Colonic mucosa (tissue), 4 donors: Measurements from ENCODE around the gene DCHS1. TPM values are rescaled to one million over a fixed set of nuclear protein-coding genes. Genes with fewer than 3 reads are reported as not detected.
A peak's percentile ranks its signal among the peaks of the same experiment; 100 is the strongest.

Experiments used
- DNase-seq: peaks from one replicate; pipeline ENCODE4 v3.0.0-alpha.2; 2020
- H3K27ac ChIP-seq: fragments of 200-600 bp; one replicate; pipeline ENCODE4 v1.8.0; 2021
- H3K27me3 ChIP-seq: fragments of 200-600 bp; one replicate; pipeline ENCODE4 v1.8.0; 2021
- H3K36me3 ChIP-seq: fragments of 200-600 bp; one replicate; pipeline ENCODE4 v1.8.0; 2021
- H3K4me1 ChIP-seq: fragments of 200-600 bp; one replicate; pipeline ENCODE4 v1.8.0; 2021; ENCODE audit warnings: mild to moderate bottlenecking
- H3K4me3 ChIP-seq: fragments of 200-600 bp; one replicate; pipeline ENCODE4 v1.8.0; 2021
- H3K9ac ChIP-seq, 2 donors: one replicate each; pipeline ENCODE4 v1.7.0; 2013; ENCODE audit warnings: control low read depth in 2 of 2, low read depth in 2 of 2, low read length in 2 of 2
- H3K9me3 ChIP-seq: fragments of 200-600 bp; one replicate; pipeline ENCODE4 v1.8.0; 2021
- CTCF ChIP-seq: fragments of 200-600 bp; IDR thresholded peaks from one replicate; pipeline ENCODE4 v1.8.0; 2022; ENCODE audit warnings: antibody characterized with exemption, mild to moderate bottlenecking
- intact Hi-C: fragments of 100-400 bp; cut with DNase I; formaldehyde crosslinking; loops from one replicate; pipeline ENCODE4 v1.14.1; 2022
- total RNA-seq, 2 donors: library from RNA; stranded (reverse); fragmentation: NEBNext Ultra II Directional in 1 of 2; extraction: Animal tissue kit (Norgen Biotek cat#: 25700) in 1 of 2; gene quantifications; one replicate each; pipeline ENCODE4 v1.2.1, GENCODE V29; 2021
- donor health status: healthy.
- donor health status: DM: no; HTN: no; CAD: no.
- donor health status: DM: no; HTN: no; CAD: no.

DCHS1 gene
- total RNA-seq, 2 donors from 2014 or later = 4.7 to 8.3 TPM

GRCh38 chr11:6646071-6646470, 9.5 kb downstream of the DCHS1 start:
- no peaks in the 10 kb centered on the region for H3K27me3 ChIP-seq
- no peak overlapping the region for H3K4me3 ChIP-seq
- TF ChIP-seq CTCF = no peak
- H3K4me1 ChIP-seq = peaks cover 3% of the 10 kb centered on the region
- intact Hi-C loops = loop anchor here (5.0 kb wide), 1 partner anchor 36 kb away; the partner anchor contains the start of gene MRPL17
- H3K9me3 ChIP-seq = no peaks in the 10 kb centered on the region
- H3K27ac ChIP-seq = peak overlapping the region; percentile 64
- DNase-seq = no peak
- H3K9ac ChIP-seq = peak overlapping the region in 1 of 2 donors; percentile 17
- no peaks in the 10 kb centered on the region for H3K36me3 ChIP-seq

GRCh38 chr11:6642957-6643356, 12.7 kb downstream of the DCHS1 start:
- Histone ChIP-seq H3K27ac (no peak overlapping the region), H3K4me1 (peaks cover 3% of the 10 kb centered on the region), H3K36me3 (no peaks in the 10 kb centered on the region), H3K27me3 (no peaks in the 10 kb centered on the region), H3K9ac (no peak overlapping the region), H3K9me3 (no peaks in the 10 kb centered on the region), H3K4me3 (no peak overlapping the region)
- no peak for TF ChIP-seq CTCF
- no peak for DNase-seq
- intact Hi-C loops = no loop called here

- Histone ChIP-seq H3K4me3 (no peak overlapping the region), H3K36me3 (no peaks in the 10 kb centered on the region), H3K4me1 (no peaks in the 10 kb centered on the region), H3K27ac (no peak overlapping the region), H3K9me3 (no peaks in the 10 kb centered on the region), H3K27me3 (no peaks in the 10 kb centered on the region), H3K9ac (no peak overlapping the region)
- no peak for DNase-seq
- TF ChIP-seq CTCF = no peak
- intact Hi-C loops = no loop called here
Observed at GRCh38 chr11:6640985-6641701, 14.5 kb downstream of the DCHS1 start.

GRCh38 chr11:6640036-6640984, 15.3 kb downstream of the DCHS1 start:
- intact Hi-C loops = no loop called here
- Histone ChIP-seq H3K9ac (no peak overlapping the region), H3K4me1 (no peaks in the 10 kb centered on the region), H3K27me3 (no peaks in the 10 kb centered on the region), H3K27ac (no peak overlapping the region), H3K4me3 (no peak overlapping the region), H3K36me3 (no peaks in the 10 kb centered on the region), H3K9me3 (no peaks in the 10 kb centered on the region)
- TF ChIP-seq CTCF = no peak
- no peak for DNase-seq

GRCh38 chr11:6638429-6638828, 17.2 kb downstream of the DCHS1 start:
- Histone ChIP-seq H3K9me3 (no peaks in the 10 kb centered on the region), H3K4me3 (no peak overlapping the region), H3K36me3 (no peaks in the 10 kb centered on the region), H3K4me1 (peaks cover 5% of the 10 kb centered on the region), H3K27ac (no peak overlapping the region), H3K9ac (peak overlapping the region; percentile 5 to 19), H3K27me3 (no peaks in the 10 kb centered on the region)
- TF ChIP-seq CTCF = no peak
- no peak for DNase-seq
- intact Hi-C loops = no loop called here
